SH-SY5Y (cell line): ENCODE results near the gene BCL10.

Experiments used
- GATA2 ChIP-seq: IDR thresholded peaks from 2 replicates; pipeline ENCODE4 v1.6.1; 2011; ENCODE audit warnings: mild to moderate bottlenecking, low read depth, low read length
- GATA3 ChIP-seq: IDR thresholded peaks from 2 replicates; pipeline ENCODE4 v1.6.1; 2011; ENCODE audit warnings: low read depth, mild to moderate bottlenecking, low read length, moderate library complexity

- no peak for TF ChIP-seq GATA3
- TF ChIP-seq GATA2, result no peak
Observed at GRCh38 chr1:85303440-85304162, 27.2 kb upstream of the BCL10 start.
